Endothelial cell of umbilical vein (primary cell): ENCODE measurements around the gene SRPK2. TPM values are rescaled to one million over a fixed set of nuclear protein-coding genes. Genes with fewer than 3 reads are reported as not detected.

Experiments
- BruUV-seq: library from RNA; stranded (reverse); fragments of 400-500 nt; replicated peaks from 2 replicates; lab custom pipeline; 2021; lab: Mats Ljungman, UMichigan
- CTCF ChIA-PET: fragments of 300-600, 350-600 bp; sonication (Branson Sonifier 250); formaldehyde crosslinking; loops from one replicate; lab custom pipeline; 2021; ENCODE audit warnings: antibody characterized with exemption, inconsistent platforms; lab: Charles Lee
- POLR2A ChIA-PET: fragments of 300-600, 350-600 bp; sonication (Branson Sonifier 250); formaldehyde crosslinking; loops from one replicate; lab custom pipeline; 2021; ENCODE audit warnings: antibody characterized with exemption, inconsistent platforms; lab: Charles Lee
- DNase-seq: peaks from one replicate; pipeline ENCODE4 v3.0.0-alpha.2; 2011; ENCODE audit warnings: low read depth, low spot score
- FAIRE-seq: peaks from 2 replicates; lab custom pipeline; 2011; peaks lifted over from hg19 to GRCh38; lab: Jason Lieb, UNC
- H2AFZ ChIP-seq: 2 replicates; pipeline ENCODE4 v1.6.0; 2012; ENCODE audit warnings: low read depth, low read length, control low read depth, inconsistent platforms
- H3K27ac ChIP-seq: 2 replicates; pipeline ENCODE4 v1.5.1; 2011; ENCODE audit warnings: low read depth, mild to moderate bottlenecking, control low read depth, low read length, moderate library complexity; ENCODE audit not compliant: insufficient read depth
- H3K27me3 ChIP-seq, 2 experiments: 2 replicates each; pipeline versions ENCODE4 v1.6.0 to v1.6.1; 2011; ENCODE audit warnings: low read length in 2 of 2, mixed read lengths in 1 of 2; ENCODE audit not compliant: control insufficient read depth in 2 of 2, insufficient read depth in 2 of 2
- H3K36me3 ChIP-seq, 2 experiments: 2 replicates in 1 of 2; 3 replicates in 1 of 2; pipeline ENCODE4 v1.5.1; 2011; ENCODE audit warnings: low read length in 2 of 2, mild to moderate bottlenecking in 1 of 2, moderate library complexity in 1 of 2; ENCODE audit not compliant: control insufficient read depth in 2 of 2, insufficient read depth in 2 of 2; ENCODE audit errors: extremely low read depth in 1 of 2
- H3K4me1 ChIP-seq: 3 replicates; pipeline ENCODE4 v1.5.1; 2011; ENCODE audit warnings: mild to moderate bottlenecking, low read length; ENCODE audit not compliant: control insufficient read depth, insufficient read depth; ENCODE audit errors: extremely low read depth
- H3K4me2 ChIP-seq: 2 replicates; pipeline ENCODE4 v1.6.1; 2011; ENCODE audit warnings: low read length, control low read depth, mixed read lengths; ENCODE audit not compliant: insufficient read depth
- H3K4me3 ChIP-seq, 3 experiments: fragments of 200-600 bp in 1 of 3; sonication (generic), shearing (Covaris generic) in 1 of 3; replicated peaks in 1 of 3; 2 replicates each; pipeline ENCODE4 v1.5.1; 2011 to 2016; ENCODE audit warnings: control low read depth in 3 of 3, low read length in 3 of 3, mild to moderate bottlenecking in 2 of 3, inconsistent platforms in 1 of 3, low read depth in 1 of 3, moderate library complexity in 1 of 3; ENCODE audit not compliant: insufficient read depth in 1 of 3
- H3K79me2 ChIP-seq: 2 replicates; pipeline ENCODE4 v1.6.0; 2012; ENCODE audit warnings: low read length, inconsistent platforms; ENCODE audit not compliant: control insufficient read depth, insufficient read depth
- H3K9ac ChIP-seq: replicated peaks from 2 replicates; pipeline ENCODE3; 2011; ENCODE audit warnings: low read length, control low read depth; ENCODE audit not compliant: insufficient read depth; ENCODE audit errors: extremely low read depth
- H3K9me1 ChIP-seq: replicated peaks from 3 replicates; pipeline ENCODE4 v1.6.0; 2011; ENCODE audit warnings: mild to moderate bottlenecking, low read length; ENCODE audit not compliant: control insufficient read depth, insufficient read depth; ENCODE audit errors: extremely low read depth
- H3K9me3 ChIP-seq: replicated peaks from 2 replicates; pipeline ENCODE4 v1.5.1; 2012; ENCODE audit warnings: low read length, inconsistent platforms; ENCODE audit not compliant: control insufficient read depth, insufficient read depth
- H4K20me1 ChIP-seq: replicated peaks from 2 replicates; pipeline ENCODE3; 2011; ENCODE audit warnings: mild to moderate bottlenecking, low read length; ENCODE audit not compliant: control insufficient read depth, insufficient read depth; ENCODE audit errors: extremely low read depth
- CTCF ChIP-seq, 2 donors: IDR thresholded peaks; 1 replicate in 1 of 2; 2 replicates in 1 of 2; pipeline ENCODE4 v1.5.1; 2011; ENCODE audit warnings: low read length in 2 of 2, mild to moderate bottlenecking in 2 of 2, moderate library complexity in 2 of 2, control low read depth in 1 of 2, inconsistent platforms in 1 of 2, low read depth in 1 of 2; ENCODE audit not compliant: insufficient read depth in 1 of 2; ENCODE audit errors: extremely low read depth in 1 of 2
- EZH2 ChIP-seq: IDR thresholded peaks from 2 replicates; pipeline ENCODE4 v1.6.1; 2012; ENCODE audit warnings: borderline replicate concordance, low read depth, mild to moderate bottlenecking, moderate library complexity, low read length, inconsistent platforms; ENCODE audit not compliant: severe bottlenecking
- FOS ChIP-seq: IDR thresholded peaks from 2 replicates; pipeline ENCODE4 v1.6.1; 2011; ENCODE audit warnings: mild to moderate bottlenecking, low read length, moderate library complexity, borderline replicate concordance; ENCODE audit not compliant: insufficient read depth
- GATA2 ChIP-seq: IDR thresholded peaks from 2 replicates; pipeline ENCODE4 v1.7.0; 2011; ENCODE audit warnings: low read depth, mild to moderate bottlenecking, moderate library complexity, mixed read lengths, low read length; ENCODE audit not compliant: insufficient read length, insufficient read depth
- JUN ChIP-seq: IDR thresholded peaks from 2 replicates; pipeline ENCODE4 v1.6.1; 2011; ENCODE audit warnings: borderline replicate concordance, low read depth; ENCODE audit not compliant: insufficient read length, insufficient read depth
- MAX ChIP-seq: IDR thresholded peaks from 2 replicates; pipeline ENCODE4 v1.6.1; 2011; ENCODE audit not compliant: insufficient read depth, insufficient read length
- MYC ChIP-seq: IDR thresholded peaks from one replicate; pipeline ENCODE4 v1.6.1; 2011; ENCODE audit warnings: mild to moderate bottlenecking, low read depth, low read length
- POLR2A ChIP-seq: IDR thresholded peaks from 2 replicates; pipeline ENCODE4 v1.6.1; 2012; ENCODE audit warnings: low read depth, mild to moderate bottlenecking, control low read depth, low read length
- POLR2AphosphoS5 ChIP-seq: IDR thresholded peaks from 2 replicates; pipeline ENCODE4 v1.6.1; 2012; ENCODE audit warnings: low read depth, mild to moderate bottlenecking, control low read depth, low read length, moderate library complexity; ENCODE audit not compliant: insufficient read depth
- dilution Hi-C: fragments of 300-500 bp; cut with MboI; formaldehyde crosslinking; loops from one replicate; pipeline ENCODE4 v1.15.0; 2019; ENCODE audit warnings: low sequenced_read_pairs; ENCODE audit not compliant: extremely low pct_ligation_motif_present
- intact Hi-C: fragments of 100-400 bp; cut with micrococcal nuclease; formaldehyde crosslinking; loops from one replicate; pipeline ENCODE4 v1.10.0; 2022
- polyA plus RNA-seq, 4 experiments: library from polyadenylated mRNA; depleted of rRNA in 3 of 4; stranded (reverse) in 3 of 4; unstranded in 1 of 4; fragments of >200 nt; gene quantifications; 2 replicates each; pipeline versions ENCODE4 v1.2.1 to v1.2.3, GENCODE V29; 2011 to 2012; ENCODE audit warnings: missing spikeins in 1 of 4
- total RNA-seq: library from RNA; stranded (reverse); gene quantifications from 2 replicates; pipeline ENCODE4 v1.2.3, GENCODE V29; 2021

Gene SRPK2
- total and polyA plus RNA-seq, 2 donors (not counting 3 experiments of a cell fraction or from before 2014, with no cell fraction given), result 13.4 to 55.2 TPM

GRCh38 chr7:105352901-105353668 is 35.6 kb downstream of the SRPK2 start:
- H3K9ac ChIP-seq, result no peak overlapping the region
- ChIA-PET CTCF (interaction anchor here (1.1 to 1.7 kb wide), 3 partner anchors 13 to 77 kb away, joined by 4 to 5 read pairs (median 4); no protein-coding TSS in a partner anchor), POLR2A (interaction anchor here (0.6 kb wide), 1 partner anchor 415 kb away, joined by 3 read pairs; no protein-coding TSS in a partner anchor)
- H3K4me1 ChIP-seq, result peaks cover 13% of the 10 kb centered on the region
- no peaks in the 10 kb centered on the region for H3K9me3 ChIP-seq
- no peak overlapping the region for H3K27ac ChIP-seq
- dilution Hi-C loops, result no loop called here
- no peak overlapping the region for H2AFZ ChIP-seq
- FAIRE-seq, result no peak
- H3K4me2 ChIP-seq, result no peak overlapping the region
- TF ChIP-seq POLR2A (no peak), MAX (no peak), EZH2 (no peak), FOS (no peak), POLR2AphosphoS5 (no peak), CTCF (IDR thresholded peaks at IDR 0.05; ENCODE audit: extremely low read depth in 1 of 2, insufficient read depth in 1 of 2, low read depth in 1 of 2, low read length in 2 of 2) (no peak), GATA2 (no peak), MYC (no peak), JUN (no peak)
- no peak for DNase-seq
- BruUV-seq, result no TSS peak
- peaks cover 74% of the 10 kb centered on the region for H3K79me2 ChIP-seq
- no peaks in the 10 kb centered on the region for H3K9me1 ChIP-seq
- H3K27me3 ChIP-seq, result no peaks in the 10 kb centered on the region
- no peaks in the 10 kb centered on the region for H4K20me1 ChIP-seq
- intact Hi-C loops, result loop anchor here (1.0 to 5.0 kb wide), 2 partner anchors 34 to 236 kb away; partner anchors contain the start of gene SRPK2
- no peaks in the 10 kb centered on the region for H3K36me3 ChIP-seq
- H3K4me3 ChIP-seq, result no peak overlapping the region
